ENCODE results near the gene ERG. TPM values are rescaled to one million over a fixed set of nuclear protein-coding genes. Genes with fewer than 3 reads are reported as not detected.

Gene ERG
- total and polyA plus RNA-seq, 2 donors (not counting 1 experiment from before 2014, with no cell fraction given): under 0.01 TPM; not detected in 1

DNA sequence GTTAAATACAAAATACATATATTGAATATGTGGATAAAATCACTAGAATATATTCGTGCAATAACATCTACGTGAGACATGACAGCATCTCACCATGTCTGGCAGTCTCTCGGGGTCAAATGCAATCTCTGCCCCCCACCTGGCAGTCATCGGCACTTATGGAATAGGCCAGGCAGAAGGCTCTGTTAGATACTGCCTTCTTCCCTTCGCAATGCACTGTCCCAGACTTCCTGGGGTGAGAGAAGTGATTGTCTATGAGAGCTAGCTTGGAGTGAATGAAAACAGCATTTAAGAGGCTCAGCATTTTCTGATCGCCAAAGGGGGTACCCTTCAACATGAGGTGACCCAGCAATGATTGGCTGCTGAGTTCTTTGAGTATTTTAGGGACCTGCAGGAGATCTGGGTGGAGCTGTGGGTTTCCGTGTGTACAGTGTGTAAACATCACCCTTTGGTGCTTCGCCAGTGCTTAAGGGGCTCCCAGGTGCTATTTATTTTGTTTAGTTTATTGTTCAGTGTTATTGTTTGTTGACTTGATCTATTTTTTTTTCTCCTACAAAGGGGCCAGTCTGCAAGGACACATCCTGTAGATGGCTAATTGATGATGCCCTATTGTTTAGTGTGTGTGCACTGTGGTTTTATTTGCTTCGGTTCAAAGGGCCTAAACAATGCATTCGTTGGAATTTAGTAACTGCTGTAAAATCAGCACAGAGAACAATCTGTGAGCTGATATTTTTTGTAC lies 10.2 kb downstream of the ERG start:
- H2AFZ ChIP-seq (ENCODE audit: low read length): no peak overlapping the region
- H3K4me3 ChIP-seq (replicated peaks in 1 of 4; ENCODE audit: control extremely low read depth in 1 of 4, insufficient read depth in 1 of 4, low read depth in 3 of 4, low read length in 4 of 4): no peak overlapping the region
- no peaks in the 10 kb centered on the region for H3K9me3 ChIP-seq (ENCODE audit: control insufficient read depth, insufficient read depth, low read depth, low read length)
- H3K9ac ChIP-seq (ENCODE audit: insufficient read depth, low read length): no peak overlapping the region
- no peaks in the 10 kb centered on the region for H3K4me1 ChIP-seq (ENCODE audit: control insufficient read depth, extremely low read depth, insufficient read depth, low read length)
- H3K36me3 ChIP-seq (ENCODE audit: control insufficient read depth, insufficient read depth, low read length): no peaks in the 10 kb centered on the region
- no peak overlapping the region for H3K4me2 ChIP-seq (ENCODE audit: extremely low read depth, insufficient read depth, low read length)
- no peaks in the 10 kb centered on the region for H3K79me2 ChIP-seq (ENCODE audit: control insufficient read depth, insufficient read depth, low read length)
- TF ChIP-seq EZH2 (IDR thresholded peaks at IDR 0.05; ENCODE audit: low read length, missing control alignments): no peak
- TF ChIP-seq, protein P1, sequence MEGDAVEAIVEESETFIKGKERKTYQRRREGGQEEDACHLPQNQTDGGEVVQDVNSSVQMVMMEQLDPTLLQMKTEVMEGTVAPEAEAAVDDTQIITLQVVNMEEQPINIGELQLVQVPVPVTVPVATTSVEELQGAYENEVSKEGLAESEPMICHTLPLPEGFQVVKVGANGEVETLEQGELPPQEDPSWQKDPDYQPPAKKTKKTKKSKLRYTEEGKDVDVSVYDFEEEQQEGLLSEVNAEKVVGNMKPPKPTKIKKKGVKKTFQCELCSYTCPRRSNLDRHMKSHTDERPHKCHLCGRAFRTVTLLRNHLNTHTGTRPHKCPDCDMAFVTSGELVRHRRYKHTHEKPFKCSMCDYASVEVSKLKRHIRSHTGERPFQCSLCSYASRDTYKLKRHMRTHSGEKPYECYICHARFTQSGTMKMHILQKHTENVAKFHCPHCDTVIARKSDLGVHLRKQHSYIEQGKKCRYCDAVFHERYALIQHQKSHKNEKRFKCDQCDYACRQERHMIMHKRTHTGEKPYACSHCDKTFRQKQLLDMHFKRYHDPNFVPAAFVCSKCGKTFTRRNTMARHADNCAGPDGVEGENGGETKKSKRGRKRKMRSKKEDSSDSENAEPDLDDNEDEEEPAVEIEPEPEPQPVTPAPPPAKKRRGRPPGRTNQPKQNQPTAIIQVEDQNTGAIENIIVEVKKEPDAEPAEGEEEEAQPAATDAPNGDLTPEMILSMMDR (conservative IDR thresholded peaks at IDR 0.05 in 1 of 2, IDR thresholded peaks at IDR 0.05 in 1 of 2; ENCODE audit: low read depth in 1 of 2, low read length in 2 of 2): no peak
- DNase-seq (ENCODE audit: low read depth in 2 of 2): no peak
- H3K27me3 ChIP-seq (ENCODE audit: control insufficient read depth, insufficient read depth, low read length): no peaks in the 10 kb centered on the region
- no peaks in the 10 kb centered on the region for H4K20me1 ChIP-seq (ENCODE audit: control insufficient read depth, extremely low read depth, insufficient read depth, low read length)
- no peak overlapping the region for H3K27ac ChIP-seq (ENCODE audit: insufficient read depth, low read length)

DNA sequence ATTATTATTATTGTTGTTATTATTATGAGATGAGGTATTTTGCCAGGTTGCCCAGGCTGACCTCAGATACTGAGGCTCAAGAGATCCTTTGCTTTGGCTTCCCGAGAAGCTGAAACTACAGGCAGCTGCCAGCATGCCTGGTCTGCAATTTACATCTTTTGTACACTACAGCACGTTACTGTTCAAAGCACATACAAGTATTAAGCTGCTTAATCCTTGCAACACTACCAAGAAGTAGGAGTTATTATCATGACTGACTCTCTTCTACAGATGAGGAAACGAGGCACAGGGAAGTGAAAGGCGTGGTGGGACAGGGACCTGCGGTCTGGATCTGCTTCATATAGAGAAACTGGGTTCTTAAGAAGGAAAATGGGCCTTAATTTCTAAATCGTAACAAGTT lies 11.6 kb downstream of the ERG start:
- no peak for DNase-seq (ENCODE audit: low read depth in 2 of 2)
- Histone ChIP-seq H3K4me1 (ENCODE audit: control insufficient read depth, extremely low read depth, insufficient read depth, low read length) (no peaks in the 10 kb centered on the region), H2AFZ (ENCODE audit: low read length) (no peak overlapping the region), H3K36me3 (ENCODE audit: control insufficient read depth, insufficient read depth, low read length) (no peaks in the 10 kb centered on the region), H3K27me3 (ENCODE audit: control insufficient read depth, insufficient read depth, low read length) (no peaks in the 10 kb centered on the region), H4K20me1 (ENCODE audit: control insufficient read depth, extremely low read depth, insufficient read depth, low read length) (no peaks in the 10 kb centered on the region), H3K4me3 (replicated peaks in 1 of 4; ENCODE audit: control extremely low read depth in 1 of 4, insufficient read depth in 1 of 4, low read depth in 3 of 4, low read length in 4 of 4) (no peak overlapping the region), H3K4me2 (ENCODE audit: extremely low read depth, insufficient read depth, low read length) (no peak overlapping the region), H3K9ac (ENCODE audit: insufficient read depth, low read length) (no peak overlapping the region), H3K79me2 (ENCODE audit: control insufficient read depth, insufficient read depth, low read length) (no peaks in the 10 kb centered on the region), H3K9me3 (ENCODE audit: control insufficient read depth, insufficient read depth, low read depth, low read length) (no peaks in the 10 kb centered on the region), H3K27ac (ENCODE audit: insufficient read depth, low read length) (no peak overlapping the region)
- no peak for TF ChIP-seq EZH2 (IDR thresholded peaks at IDR 0.05; ENCODE audit: low read length, missing control alignments)

DNA sequence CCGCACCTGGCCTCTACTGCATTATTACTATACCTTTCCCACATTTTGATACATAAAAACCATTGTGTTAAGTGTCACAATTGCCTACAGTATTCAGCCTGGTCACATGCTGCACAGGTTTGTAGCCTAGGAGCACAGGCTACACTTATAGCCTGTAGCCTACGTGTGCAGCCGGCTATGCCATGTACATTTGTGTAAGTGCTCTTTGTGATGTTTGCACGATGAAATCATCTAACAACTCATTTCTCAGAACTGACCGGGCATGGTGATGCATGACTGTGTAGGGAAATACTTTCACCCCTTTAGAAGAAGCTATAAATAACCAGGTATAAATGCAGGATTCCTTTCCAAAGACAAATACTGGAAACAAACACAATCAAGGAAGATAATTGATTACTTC lies 12.1 kb downstream of the ERG start:
- H3K36me3 ChIP-seq (ENCODE audit: control insufficient read depth, insufficient read depth, low read length): no peaks in the 10 kb centered on the region
- no peak overlapping the region for H3K4me3 ChIP-seq (replicated peaks in 1 of 4; ENCODE audit: control extremely low read depth in 1 of 4, insufficient read depth in 1 of 4, low read depth in 3 of 4, low read length in 4 of 4)
- DNase-seq (ENCODE audit: low read depth in 2 of 2): peak; percentile 31 to 96
- no peak overlapping the region for H3K4me2 ChIP-seq (ENCODE audit: extremely low read depth, insufficient read depth, low read length)
- H3K4me1 ChIP-seq (ENCODE audit: control insufficient read depth, extremely low read depth, insufficient read depth, low read length): no peaks in the 10 kb centered on the region
- H3K27ac ChIP-seq (ENCODE audit: insufficient read depth, low read length): no peak overlapping the region
- no peaks in the 10 kb centered on the region for H3K79me2 ChIP-seq (ENCODE audit: control insufficient read depth, insufficient read depth, low read length)
- no peak overlapping the region for H3K9ac ChIP-seq (ENCODE audit: insufficient read depth, low read length)
- no peak overlapping the region for H2AFZ ChIP-seq (ENCODE audit: low read length)
- H3K9me3 ChIP-seq (ENCODE audit: control insufficient read depth, insufficient read depth, low read depth, low read length): no peaks in the 10 kb centered on the region
- no peaks in the 10 kb centered on the region for H4K20me1 ChIP-seq (ENCODE audit: control insufficient read depth, extremely low read depth, insufficient read depth, low read length)
- TF ChIP-seq EZH2 (IDR thresholded peaks at IDR 0.05; ENCODE audit: low read length, missing control alignments): no peak
- TF ChIP-seq, protein P1 (conservative IDR thresholded peaks at IDR 0.05 in 1 of 2, IDR thresholded peaks at IDR 0.05 in 1 of 2; ENCODE audit: low read depth in 1 of 2, low read length in 2 of 2): no peak
- no peaks in the 10 kb centered on the region for H3K27me3 ChIP-seq (ENCODE audit: control insufficient read depth, insufficient read depth, low read length)

Measured in fibroblast of lung (primary cell).